Middle frontal gyrus (tissue), 1 donor: Measurements from ENCODE around the gene GRM4.
A peak's percentile ranks its signal among the peaks of the same experiment; 100 is the strongest.

Experiments used
- DNase-seq: peaks from one replicate; pipeline ENCODE4 v3.0.0-alpha.2; 2015; ENCODE audit warnings: low spot score; ENCODE audit errors: extremely low spot score

GRM4 gene

DNA sequence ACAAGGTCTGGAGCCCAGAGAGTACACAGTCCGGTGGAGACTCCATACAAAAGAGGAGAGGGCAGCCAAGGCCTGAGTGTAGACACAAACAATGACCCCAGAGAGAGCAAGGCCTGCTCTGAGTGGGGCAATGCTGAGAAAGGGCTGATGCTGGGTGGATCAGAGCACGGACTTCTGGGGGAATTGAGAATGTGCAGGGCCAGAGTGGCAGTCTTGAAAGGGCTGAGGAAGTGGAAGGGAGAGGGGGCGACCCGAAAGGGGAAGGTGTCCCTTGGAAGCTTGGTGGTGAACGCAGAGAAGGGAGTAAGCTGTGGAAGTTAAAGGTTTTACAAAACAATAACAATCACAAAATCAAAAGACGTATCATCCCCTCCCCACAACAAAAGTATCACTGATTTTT is 12.0 kb upstream of the GRM4 start:
- DNase-seq: no peak

DNA sequence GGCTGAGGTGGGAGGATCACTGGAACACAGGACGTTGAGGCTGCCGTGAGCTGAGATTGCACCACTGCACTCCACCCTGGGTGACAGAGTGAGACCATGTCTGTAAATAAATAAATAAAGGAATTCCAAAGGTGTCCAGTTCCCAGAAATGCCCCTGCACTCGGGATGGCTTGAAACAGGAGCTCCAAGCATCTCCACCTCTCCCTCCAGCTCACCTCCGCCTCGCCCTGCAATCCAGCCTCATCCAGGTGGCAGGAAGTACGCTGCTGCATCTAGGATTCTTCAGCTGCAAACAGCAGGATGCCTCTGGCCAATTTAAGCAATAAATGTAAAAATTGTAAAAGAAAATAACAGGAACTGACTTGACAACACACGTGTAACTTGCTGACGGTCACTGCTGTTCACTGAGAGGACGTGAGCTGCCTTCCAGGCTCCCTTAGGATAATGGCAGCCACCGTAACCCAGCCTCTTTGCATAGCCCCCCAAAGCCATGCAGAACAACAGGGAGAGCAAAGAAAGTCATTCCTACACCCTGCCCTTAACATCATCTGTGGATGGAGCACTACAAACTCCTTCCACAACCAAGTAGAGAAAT is 11.4 kb upstream of the GRM4 start:
- DNase-seq: no peak

DNA sequence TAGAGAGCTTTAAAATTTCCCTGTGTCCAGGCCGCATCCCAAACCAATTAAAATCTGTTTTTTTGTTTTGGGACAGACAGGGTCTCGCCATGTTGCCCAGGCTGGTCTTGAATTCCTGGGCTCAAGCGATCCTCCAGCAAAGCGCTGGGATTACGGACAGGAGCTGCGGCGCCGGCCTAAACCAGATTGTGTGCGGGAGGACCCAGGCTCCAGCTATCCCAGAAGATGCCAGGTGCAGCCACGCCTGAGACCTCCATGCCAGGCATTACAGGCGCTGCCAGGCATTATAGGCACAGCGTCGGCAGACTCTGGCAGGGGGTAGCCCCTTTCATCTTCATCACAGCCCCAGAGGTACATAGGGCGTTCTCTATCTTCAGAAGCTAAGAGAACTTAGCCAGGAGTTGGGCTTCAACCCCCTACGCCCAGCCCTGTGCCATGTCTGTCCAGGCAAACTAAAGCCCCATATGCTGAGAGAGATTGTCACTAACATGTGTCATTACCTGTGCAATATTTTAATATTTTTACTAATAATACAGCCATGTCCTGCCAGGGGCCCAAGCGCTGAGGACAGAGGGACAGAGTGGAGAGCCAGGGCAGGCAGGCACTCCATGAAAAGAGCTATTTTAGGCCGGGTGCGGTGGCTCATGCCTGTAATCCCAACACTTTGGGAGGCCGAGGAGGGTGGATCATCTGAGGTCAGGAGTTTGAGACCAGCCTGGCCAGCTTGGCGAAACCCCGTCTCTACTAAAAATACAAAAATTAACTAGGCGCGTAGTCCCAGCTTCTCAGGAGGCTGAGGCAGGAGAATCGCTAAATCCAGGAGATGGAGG is 9.8 kb upstream of the GRM4 start:
- DNase-seq: no peak

DNA sequence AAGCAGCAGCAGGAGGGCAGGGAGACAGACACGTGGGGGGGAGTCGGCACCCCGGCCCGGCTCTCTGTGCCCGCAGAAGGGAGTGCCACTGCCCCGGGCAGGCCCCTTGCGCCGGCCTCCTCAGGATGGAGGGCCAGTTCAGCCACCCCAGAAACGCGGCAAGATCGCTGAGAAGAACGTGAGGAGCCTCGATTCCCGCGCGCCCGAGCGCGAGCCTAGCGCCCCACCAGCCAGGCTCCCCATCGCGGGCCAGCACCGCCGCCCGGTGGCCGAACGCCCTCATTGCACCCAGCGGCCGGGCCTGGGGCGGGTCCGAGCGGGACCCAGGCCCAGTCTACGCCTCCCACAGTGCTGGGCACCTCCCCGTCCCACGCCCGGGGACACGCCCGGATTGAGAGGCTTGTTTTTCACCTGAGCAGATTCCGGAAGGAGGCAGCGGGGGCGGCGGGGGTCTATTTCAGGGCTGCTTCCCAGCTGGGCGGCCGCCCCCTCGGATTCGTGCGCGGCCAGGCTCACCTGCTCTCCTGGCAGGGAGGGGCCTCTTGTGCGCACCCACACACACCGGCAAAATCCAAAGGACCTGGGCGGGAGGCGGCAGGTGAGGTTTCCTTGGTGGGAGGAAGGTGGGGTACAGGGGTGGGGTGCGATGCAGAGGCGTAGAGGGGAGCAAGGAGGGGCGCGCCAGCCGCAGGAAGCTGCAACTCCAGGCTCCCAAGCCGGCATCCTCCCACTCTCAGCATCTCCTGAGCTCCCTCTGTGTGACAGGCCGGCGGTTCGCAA is 9.0 kb upstream of the GRM4 start:
- DNase-seq: no peak

DNA sequence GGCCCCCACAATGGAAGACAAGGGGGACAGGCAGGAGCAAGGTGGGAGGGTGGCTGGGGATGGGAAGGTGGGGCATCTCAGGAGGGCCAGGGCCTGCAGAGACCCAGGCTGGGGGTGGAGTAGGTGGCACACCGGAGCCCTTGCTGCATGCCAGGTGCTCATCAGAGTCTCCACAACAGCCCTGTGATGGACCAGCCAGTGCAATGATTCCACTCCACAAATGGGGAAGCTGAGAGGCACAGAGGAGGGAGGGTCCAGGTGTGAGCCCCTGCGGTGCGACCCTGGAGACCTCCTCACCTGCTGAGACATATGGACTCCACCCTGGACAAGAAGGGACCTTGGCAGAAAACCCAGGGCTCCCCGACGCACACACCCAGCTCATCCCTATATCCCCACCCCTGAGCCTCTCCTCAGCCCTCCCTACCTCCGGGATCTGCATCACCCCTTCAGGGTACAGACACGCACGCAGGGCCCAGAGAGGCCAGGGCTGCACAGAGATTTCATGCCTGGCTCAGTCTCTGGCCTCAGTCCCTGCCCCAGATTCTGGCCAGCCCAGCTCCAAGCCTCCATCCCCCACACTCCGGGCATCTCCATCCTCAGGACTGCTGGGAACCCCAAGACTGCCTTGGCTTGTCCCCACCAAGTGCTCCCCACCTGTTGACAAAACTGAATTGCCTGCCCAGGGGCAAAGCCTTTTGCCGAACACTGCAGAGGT is 7.1 kb upstream of the GRM4 start:
- no peak for DNase-seq

DNA sequence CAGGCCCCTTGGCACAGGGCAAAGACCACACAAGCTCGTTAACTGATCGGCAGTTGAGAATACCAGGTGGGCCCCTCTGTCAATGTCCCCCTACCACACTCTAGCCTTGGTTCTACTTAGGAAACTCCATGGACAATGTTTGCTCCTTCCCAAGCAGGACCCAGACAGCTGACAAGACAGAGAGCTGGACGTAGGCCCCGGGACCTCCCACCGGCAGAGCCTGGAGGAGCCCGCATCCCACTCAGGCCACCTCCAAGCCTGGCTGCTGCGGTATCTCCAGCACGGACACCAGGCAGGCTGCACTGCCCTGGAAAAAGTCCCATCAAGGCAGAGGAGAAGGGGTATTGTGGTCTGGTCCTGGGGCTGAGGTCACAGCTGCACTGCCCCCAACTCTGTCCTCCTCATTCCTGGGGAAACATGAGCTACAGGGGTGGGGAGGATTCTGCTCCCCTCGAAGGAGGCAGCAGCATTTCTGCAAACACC is 6.2 kb upstream of the GRM4 start:
- DNase-seq: no peak

DNA sequence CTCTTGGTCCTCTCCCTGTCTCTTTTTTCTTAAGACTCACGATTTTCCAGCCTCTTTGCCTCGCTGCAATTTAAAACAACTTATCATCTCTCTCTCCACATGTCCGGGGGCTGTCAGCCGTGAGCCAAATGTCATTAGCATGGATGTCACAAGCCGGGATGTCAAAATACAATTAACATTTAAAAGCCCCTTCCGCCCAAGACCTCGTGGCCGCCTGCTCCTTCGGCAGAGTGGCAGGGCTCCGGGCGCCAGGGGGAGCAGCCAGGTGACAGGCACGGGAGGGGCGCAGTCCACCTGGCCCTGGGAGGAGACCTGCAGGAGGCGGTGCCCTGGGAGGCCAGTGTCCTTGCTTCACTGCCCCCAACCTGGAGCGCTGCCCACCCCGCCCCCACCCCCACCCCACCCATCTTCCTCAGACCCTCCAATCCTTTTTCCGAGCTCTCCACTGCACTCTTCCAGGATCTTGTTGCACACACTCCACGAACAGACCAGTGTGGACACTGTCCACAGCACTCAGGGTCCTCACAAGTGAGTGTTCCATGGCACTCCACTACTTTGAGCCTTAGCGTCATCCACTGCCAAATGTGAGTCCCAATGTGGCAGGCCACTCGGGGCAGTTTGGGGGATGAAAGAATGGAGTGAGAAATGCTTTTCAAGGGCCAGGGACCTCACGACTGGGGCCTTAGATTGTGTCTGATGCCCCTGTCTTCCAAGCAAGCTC is 5.6 kb upstream of the GRM4 start:
- no peak for DNase-seq

DNA sequence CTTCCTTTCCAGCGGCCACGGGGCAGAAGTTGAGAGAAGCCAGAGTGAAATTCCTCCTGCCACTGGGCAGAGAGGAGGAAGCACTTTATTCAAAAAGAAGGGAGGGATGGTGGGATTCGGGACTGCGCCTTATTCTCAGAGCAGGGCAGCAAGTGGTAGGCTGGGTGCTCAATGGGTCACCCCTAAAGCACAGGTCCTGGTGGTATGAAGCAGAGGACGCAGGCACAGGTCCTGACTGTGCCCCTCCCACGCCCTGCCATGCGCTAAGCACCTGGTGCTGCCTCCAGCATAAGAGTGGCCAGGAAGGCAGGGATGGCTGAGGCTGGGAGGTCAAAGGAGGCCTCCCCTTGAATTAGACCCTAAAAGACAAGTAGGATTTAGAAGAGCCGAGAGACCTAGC is 4.9 kb upstream of the GRM4 start:
- no peak for DNase-seq

DNA sequence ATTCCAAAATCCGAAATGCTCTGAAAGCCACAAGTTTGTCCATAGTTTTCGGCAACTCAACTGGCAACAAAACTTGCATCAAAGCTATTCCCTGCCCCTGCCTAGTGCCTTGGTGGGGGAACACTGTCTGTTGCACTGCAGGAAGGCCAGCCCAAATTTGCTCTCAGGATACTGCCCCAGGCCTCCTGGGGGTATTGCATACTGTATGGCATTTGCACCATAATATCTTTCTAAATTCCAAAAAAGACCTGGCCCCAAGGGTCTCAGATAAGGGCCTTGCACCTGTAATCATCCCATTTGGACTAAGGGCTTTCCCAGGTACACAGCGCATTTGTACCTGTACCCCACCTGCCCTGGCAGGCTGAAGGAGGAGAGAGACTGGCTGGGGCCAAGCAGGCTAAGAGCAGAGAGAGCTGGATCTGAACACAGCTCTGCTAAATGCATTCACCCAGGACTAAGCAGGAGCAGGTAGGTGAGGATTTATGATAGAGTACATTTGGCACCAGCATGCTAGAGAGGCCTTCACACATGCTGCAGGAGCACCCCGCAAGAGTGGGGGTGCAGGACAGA is 4.0 kb upstream of the GRM4 start:
- no peak for DNase-seq

DNA sequence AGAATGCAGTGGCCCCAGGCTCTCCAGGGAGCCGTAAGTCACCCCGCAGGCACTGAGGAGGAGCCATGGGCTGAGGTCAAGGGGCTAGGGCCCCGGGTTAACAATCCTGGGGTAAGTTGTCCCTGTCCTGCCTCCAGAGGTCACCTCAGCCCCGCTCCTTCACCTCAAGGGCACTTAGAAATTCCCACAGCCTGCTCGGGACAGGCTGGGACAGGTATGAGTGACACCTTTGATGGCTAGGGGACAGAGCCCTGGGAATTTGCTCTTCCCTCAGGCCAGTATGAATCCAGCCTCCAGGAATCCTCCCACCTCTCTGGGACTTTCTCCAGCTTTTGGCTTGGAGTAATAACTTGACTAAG is 3.5 kb upstream of the GRM4 start:
- no peak for DNase-seq

DNA sequence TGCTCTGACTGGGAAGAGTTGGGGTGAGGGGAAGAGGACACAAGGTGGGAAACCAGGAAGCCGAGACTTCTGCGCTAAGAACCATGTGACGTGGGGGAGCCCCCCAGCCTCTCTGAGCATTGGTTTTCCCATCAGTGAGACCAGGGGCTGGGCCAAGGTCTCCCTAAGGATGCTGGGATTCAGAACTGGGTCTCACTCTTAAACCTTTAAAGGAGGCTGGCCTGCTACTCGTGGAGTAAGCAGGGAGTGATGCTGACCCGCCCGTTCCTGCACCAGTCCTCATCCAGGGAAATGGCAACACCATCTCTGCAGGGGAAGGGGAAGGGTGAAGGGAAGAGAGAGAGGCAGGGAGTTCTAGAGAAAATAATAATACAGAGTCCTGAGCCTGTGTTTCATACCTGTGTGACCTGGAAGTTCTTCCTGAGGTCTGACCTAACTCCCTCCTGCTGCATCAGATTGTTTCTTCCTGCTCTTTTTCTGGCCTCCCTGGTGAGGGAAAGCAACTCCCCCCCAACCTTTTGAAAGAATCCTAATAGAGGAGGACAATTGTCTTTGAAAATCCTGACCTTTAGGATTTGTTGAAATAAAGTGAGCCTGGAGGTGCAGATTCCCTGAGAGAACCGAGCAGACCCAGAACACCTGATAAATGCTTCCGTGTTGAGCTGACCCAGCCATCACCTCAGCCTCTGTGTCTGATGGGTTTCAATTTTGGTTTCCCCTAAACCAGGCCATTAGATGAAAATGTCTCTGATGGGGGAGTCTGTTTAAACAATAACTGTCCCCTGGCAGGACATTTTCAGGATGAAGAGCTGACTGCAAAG is 3.0 kb upstream of the GRM4 start:
- no peak for DNase-seq

DNA sequence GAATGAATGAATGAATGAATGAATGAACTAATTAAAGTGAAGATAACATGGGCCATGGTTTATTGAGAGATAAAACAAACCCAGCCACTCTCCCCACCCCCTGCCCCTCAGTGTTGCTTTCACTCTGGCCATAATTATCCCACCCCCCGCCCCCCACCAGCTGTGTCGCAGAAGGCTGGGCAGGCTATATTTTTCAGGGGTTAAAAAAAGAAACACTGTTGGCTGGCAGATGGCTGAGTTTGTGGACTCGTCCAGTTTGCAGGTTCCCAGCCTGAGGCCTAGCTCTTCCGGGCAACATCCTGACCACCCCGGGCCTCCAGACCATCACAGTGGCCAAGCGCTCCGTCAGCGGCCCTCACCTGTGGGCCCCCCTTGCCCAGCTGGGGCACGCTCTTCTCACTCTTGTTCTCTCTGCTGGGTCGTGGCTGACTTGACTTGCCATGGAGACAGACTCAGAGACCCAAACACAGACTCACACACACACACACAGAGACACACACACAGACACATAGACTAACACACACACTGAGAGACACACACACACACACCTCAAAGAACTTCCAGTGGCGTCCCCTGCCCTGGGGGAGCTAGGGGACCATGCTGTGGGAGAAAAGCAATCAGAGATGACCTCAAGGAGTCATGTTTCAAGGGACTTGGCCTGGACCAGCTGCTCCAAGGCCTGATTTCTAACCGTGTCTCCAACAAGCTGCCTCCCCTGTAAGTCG is 2.2 kb upstream of the GRM4 start:
- no peak for DNase-seq

DNA sequence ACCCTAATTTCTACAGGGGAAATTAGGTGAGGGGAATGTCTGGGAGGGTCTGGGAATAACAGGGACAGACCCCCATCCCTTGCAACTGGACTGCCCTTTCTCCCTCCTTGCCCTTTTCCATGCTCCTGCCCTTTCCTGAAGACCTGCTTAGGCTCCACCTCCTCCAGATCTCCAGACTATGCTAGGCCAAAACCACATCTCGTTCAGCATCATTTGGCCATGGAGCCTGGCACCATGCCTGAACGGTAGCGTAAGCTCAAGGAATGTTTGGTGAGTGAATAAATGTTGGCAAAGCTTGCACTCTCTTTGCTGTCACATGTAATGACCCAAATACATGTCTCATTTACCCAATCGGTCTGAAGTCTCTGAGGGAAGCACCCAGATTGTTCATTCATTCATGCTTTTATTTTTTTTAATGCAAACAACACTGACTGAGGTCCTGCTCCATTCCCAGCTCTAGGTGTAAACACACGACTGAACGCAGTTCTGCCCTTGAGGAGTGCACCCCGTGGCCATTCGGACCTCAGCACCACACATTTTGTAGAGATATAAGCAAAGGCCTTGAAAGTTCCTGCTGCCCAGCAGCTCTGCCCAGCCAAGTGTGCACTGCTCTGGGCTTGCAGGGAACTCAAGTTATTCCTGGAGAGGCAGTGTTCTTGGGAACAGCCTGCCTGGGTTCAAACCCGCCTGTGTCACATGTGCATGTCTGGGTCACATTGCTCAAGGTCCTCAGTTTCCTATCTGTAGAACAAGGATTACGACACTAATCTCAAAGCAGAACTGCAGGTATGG is 1.1 kb upstream of the GRM4 start:
- no peak for DNase-seq

DNA sequence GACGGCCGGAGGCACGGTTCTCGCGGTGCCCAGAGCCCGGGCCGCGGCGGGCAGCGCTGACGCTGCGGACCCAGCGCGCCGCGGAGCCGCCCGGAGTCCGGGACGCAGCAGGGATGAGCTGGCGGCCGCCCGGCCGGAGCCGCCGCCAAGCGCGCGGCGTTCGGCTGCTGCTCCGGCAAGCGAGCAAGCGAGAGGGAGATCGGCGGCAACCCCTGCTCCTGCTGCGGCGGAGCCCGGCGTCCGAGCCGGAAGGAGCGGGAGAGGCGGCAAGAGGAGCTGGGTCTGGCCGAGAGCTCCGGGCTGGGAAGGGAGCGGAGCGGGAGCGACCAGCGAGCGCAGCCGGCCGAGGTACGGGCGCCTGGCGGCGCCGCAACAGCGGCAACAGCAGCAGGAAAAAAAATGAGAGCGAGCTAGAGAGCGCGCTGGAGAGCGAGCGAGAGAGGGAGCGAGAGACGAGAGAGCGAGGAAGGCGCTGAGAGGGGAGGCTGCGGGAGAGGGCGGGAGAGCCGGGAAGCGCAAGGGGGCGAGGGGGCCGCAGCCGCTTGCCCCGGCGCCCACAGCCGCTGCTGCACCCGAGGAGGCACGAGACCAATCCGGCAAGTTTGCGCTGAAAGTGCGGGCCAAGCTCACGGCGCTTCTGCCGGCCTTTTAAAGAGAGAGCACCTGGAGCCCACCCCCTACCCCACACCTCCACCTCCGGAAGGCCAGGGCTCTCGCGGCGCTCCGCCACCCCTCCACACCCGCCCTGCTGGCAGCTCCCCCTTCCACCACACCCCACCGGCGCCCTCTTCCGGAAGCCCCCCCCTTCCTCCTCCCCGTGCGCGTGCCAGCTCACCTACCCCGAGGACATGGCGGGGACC is 496 bp downstream of the GRM4 start:
- peak; percentile 5 for DNase-seq

DNA sequence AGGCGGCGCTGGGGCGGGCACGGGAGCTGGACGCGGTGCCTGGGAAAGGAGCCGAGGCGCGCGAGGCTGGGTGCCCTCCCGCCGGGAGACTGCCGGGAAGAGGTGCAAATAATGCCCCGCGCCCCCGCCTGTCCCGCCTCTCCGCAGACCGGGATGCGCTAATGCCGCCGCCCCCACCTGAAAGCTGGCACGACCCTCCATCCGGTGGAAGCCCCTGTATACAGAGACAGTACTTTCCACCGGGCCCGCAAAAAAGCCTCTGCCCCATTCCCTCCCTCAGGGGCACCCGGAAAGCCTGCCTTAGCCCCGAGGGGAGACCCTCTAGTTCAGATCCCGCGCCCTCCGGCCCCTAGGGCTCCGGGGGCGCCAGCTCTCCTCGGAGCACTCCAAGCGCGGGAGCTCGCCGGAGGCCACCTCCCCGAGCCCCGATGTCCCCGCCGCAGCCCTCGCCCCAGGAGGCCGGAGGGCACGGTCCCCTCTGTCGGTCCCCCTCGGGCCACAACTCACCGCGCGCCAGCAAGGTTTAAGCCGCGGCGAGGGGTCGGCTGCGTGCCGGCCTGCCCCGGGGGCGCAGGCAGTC is 1.2 kb downstream of the GRM4 start:
- DNase-seq: no peak

DNA sequence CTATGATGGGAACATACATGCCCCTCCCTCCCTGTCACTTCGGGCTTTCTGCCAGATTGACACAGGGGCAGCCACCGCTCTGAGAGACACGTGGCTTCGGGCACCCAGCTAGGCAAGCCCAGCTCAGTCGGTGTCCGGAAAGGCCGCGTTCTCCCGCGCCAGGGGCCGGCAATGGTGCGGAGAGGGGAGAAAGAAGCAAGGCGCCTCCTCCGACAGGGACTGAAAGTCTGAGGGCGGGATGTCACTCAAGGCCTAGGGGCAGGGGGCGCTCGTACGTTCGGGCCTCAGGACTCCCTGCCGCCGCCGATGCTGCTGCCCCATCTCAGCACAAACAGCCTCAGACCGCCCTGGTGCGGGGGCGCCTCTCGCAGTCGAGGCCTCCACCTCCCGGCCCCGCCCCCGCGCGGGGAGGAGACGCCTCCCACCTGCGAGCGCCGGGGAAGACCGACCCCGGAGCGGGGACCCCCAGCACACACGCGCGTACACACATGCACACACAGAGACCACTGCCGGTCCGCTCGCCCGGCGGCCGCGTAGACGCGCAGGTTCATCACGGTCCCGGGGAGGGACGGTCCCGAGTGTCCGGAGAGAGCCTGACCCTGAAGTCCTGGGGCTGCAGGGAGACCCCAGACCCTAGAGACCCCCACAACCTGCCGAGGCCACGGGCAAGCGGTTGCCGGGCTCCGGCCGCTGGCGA is 1.9 kb downstream of the GRM4 start:
- DNase-seq: no peak
